ENCODE results near the gene FAM9A. TPM values are rescaled to one million over a fixed set of nuclear protein-coding genes. Genes with fewer than 3 reads are reported as not detected.

FAM9A gene
- total RNA-seq, 1 experiment from 2014 or later = not detected

DNA sequence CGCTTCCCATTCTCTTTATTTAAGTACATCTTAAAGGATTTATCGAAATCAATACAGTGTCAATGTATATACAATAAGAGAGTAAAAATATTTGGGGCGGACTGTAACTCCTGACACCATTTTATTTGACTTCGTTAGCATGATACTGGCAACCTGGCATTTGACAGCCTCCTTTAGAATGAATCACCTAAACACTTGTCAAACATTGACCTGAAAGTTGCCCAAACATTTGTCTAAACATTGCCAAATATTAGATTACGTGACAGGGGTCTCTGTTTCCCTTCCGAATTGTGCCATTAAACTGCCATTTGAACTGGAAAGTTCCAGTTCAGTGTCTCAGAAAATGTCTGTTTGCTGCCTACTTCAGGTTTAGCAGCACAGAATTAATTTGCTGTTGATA is 20.8 kb upstream of the FAM9A start:
- Histone ChIP-seq H3K9ac (ENCODE audit: low read length) (no peak overlapping the region), H3K27ac (ENCODE audit: low read length) (no peak overlapping the region), H3F3A (ENCODE audit: low read length, unreplicated experiment) (no peaks in the 10 kb centered on the region), H4K20me1 (ENCODE audit: low read length) (no peaks in the 10 kb centered on the region), H3K4me2 (ENCODE audit: low read length) (no peak overlapping the region), H3K4me3 (ENCODE audit: low read length) (no peak overlapping the region), H3K79me2 (ENCODE audit: low read length) (no peaks in the 10 kb centered on the region), H2AFZ (ENCODE audit: low read length) (no peak overlapping the region), H3K36me3 (ENCODE audit: low read depth, low read length) (no peaks in the 10 kb centered on the region), H3K4me1 (ENCODE audit: insufficient read depth, low read length) (no peaks in the 10 kb centered on the region), H3K9me2 (replicated peaks; ENCODE audit: low read length) (no peaks in the 10 kb centered on the region), H3K9me3 (ENCODE audit: low read length) (no peaks in the 10 kb centered on the region), H3K27me3 (ENCODE audit: low read length) (no peaks in the 10 kb centered on the region)
- intact Hi-C loops (cut with micrococcal nuclease) = no loop called here
- ChIA-PET CTCF (no interaction called here), POLR2A (ENCODE audit: unreplicated experiment) (no interaction called here)
- TF ChIP-seq EZH2phosphoT487 (IDR thresholded peaks at IDR 0.05; ENCODE audit: borderline replicate concordance, low read length) (no peak), EZH2 (IDR thresholded peaks at IDR 0.05; ENCODE audit: low read length, unreplicated experiment) (no peak)
- TF ChIP-seq, protein P1, sequence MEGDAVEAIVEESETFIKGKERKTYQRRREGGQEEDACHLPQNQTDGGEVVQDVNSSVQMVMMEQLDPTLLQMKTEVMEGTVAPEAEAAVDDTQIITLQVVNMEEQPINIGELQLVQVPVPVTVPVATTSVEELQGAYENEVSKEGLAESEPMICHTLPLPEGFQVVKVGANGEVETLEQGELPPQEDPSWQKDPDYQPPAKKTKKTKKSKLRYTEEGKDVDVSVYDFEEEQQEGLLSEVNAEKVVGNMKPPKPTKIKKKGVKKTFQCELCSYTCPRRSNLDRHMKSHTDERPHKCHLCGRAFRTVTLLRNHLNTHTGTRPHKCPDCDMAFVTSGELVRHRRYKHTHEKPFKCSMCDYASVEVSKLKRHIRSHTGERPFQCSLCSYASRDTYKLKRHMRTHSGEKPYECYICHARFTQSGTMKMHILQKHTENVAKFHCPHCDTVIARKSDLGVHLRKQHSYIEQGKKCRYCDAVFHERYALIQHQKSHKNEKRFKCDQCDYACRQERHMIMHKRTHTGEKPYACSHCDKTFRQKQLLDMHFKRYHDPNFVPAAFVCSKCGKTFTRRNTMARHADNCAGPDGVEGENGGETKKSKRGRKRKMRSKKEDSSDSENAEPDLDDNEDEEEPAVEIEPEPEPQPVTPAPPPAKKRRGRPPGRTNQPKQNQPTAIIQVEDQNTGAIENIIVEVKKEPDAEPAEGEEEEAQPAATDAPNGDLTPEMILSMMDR (conservative IDR thresholded peaks at IDR 0.05; ENCODE audit: low read depth, low read length) = no peak
- BruUV-seq (replicated peaks) = no TSS peak
- DNase-seq = no peak
- ATAC-seq = no peak

DNA sequence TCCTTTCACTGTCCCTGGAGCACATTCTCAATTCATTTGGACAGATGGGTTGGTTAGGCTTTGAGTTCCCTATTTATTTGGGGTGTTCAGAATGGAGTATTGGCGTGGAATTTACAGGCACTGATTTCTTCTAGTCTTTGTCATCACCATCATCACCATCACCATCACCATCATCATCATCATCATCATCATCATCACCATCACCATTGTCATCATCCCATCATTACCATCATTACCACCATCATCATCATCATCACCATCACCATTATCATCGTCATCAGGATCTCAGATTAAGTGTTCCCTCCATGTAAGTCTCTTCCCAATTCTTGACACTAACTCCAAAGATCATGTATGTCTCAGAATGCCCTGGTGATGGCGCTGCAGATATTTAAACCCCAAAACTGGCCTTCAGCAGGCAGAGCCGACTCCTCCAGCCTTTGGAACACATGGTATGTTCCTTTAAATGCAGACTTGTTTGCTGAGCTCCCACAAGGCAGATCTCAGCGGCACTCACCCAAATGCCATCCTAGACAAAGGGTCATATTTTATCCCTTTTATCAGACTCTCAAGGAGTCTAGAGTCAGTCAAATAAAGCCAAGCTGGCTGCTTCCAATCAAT is 19.8 kb upstream of the FAM9A start:
- H2AFZ ChIP-seq (ENCODE audit: low read length) = no peak overlapping the region
- no peak overlapping the region for H3K4me3 ChIP-seq (ENCODE audit: low read length)
- intact Hi-C loops (cut with micrococcal nuclease) = no loop called here
- H3F3A ChIP-seq (ENCODE audit: low read length, unreplicated experiment) = no peaks in the 10 kb centered on the region
- peak; percentile 45 for DNase-seq
- CTCF ChIA-PET = no interaction called here
- no peaks in the 10 kb centered on the region for H3K4me1 ChIP-seq (ENCODE audit: insufficient read depth, low read length)
- no peak overlapping the region for H3K27ac ChIP-seq (ENCODE audit: low read length)
- H3K9me3 ChIP-seq (ENCODE audit: low read length) = no peaks in the 10 kb centered on the region
- POLR2A ChIA-PET (ENCODE audit: unreplicated experiment) = no interaction called here
- no peaks in the 10 kb centered on the region for H4K20me1 ChIP-seq (ENCODE audit: low read length)
- TF ChIP-seq, protein P1 (conservative IDR thresholded peaks at IDR 0.05; ENCODE audit: low read depth, low read length) = peak; percentile 45
- TF ChIP-seq EZH2 (IDR thresholded peaks at IDR 0.05; ENCODE audit: low read length, unreplicated experiment) = no peak
- H3K79me2 ChIP-seq (ENCODE audit: low read length) = no peaks in the 10 kb centered on the region
- H3K27me3 ChIP-seq (ENCODE audit: low read length) = no peaks in the 10 kb centered on the region
- no peak overlapping the region for H3K4me2 ChIP-seq (ENCODE audit: low read length)
- no peaks in the 10 kb centered on the region for H3K36me3 ChIP-seq (ENCODE audit: low read depth, low read length)
- BruUV-seq (replicated peaks) = no TSS peak
- no peak for ATAC-seq
- H3K9me2 ChIP-seq (replicated peaks; ENCODE audit: low read length) = no peaks in the 10 kb centered on the region
- no peak overlapping the region for H3K9ac ChIP-seq (ENCODE audit: low read length)

DNA sequence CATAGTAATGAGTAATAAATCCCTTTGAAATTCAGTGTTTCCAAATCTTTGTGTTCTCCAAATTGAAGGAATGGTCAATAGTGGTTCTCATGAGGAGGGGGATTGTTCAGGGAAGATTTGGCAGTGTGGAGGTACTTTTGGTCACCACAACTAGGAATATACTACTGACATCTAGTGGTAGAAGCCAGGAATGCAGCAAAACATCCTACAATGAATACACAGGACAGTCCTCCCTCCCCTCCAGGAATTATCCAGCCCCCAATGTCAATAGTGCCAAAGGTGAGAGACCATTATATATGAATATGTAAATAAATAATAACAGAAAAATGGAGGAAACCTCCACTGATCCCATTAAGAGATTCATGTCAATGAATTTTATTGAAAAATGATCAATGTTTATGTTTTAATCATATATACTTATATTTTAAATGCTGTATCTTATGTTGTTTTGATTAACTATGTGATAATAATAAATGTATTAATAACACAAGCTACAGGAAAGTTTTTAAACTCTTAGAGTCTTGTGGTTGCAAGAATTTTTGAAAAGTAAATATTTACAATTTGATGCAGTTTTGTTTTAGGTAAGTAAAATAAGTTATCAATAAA is 14.4 kb upstream of the FAM9A start:
- intact Hi-C loops (cut with micrococcal nuclease) = loop anchor here (1.0 to 5.0 kb wide), 5 partner anchors 66 to 891 kb away; no protein-coding TSS in a partner anchor
- POLR2A ChIA-PET (ENCODE audit: unreplicated experiment) = no interaction called here

More for the DNA sequence above, 14.4 kb upstream of the FAM9A start:
- peak; percentile 64 for ATAC-seq
- H3K4me2 ChIP-seq (ENCODE audit: low read length) = no peak overlapping the region
- no peaks in the 10 kb centered on the region for H3K9me2 ChIP-seq (replicated peaks; ENCODE audit: low read length)
- DNase-seq = peak; percentile 82
- no peak overlapping the region for H3K9ac ChIP-seq (ENCODE audit: low read length)
- CTCF ChIA-PET = no interaction called here
- H3F3A ChIP-seq (ENCODE audit: low read length, unreplicated experiment) = no peaks in the 10 kb centered on the region
- H3K9me3 ChIP-seq (ENCODE audit: low read length) = no peaks in the 10 kb centered on the region
- no peaks in the 10 kb centered on the region for H3K4me1 ChIP-seq (ENCODE audit: insufficient read depth, low read length)
- H3K27ac ChIP-seq (ENCODE audit: low read length) = no peak overlapping the region
- no peaks in the 10 kb centered on the region for H3K36me3 ChIP-seq (ENCODE audit: low read depth, low read length)
- H3K4me3 ChIP-seq (ENCODE audit: low read length) = no peak overlapping the region
- no peaks in the 10 kb centered on the region for H3K27me3 ChIP-seq (ENCODE audit: low read length)
- no peak overlapping the region for H2AFZ ChIP-seq (ENCODE audit: low read length)
- H3K79me2 ChIP-seq (ENCODE audit: low read length) = no peaks in the 10 kb centered on the region
- H4K20me1 ChIP-seq (ENCODE audit: low read length) = no peaks in the 10 kb centered on the region
- BruUV-seq (replicated peaks) = no TSS peak
- TF ChIP-seq EZH2phosphoT487 (IDR thresholded peaks at IDR 0.05; ENCODE audit: borderline replicate concordance, low read length) (no peak), EZH2 (IDR thresholded peaks at IDR 0.05; ENCODE audit: low read length, unreplicated experiment) (no peak)
- TF ChIP-seq, protein P1 (conservative IDR thresholded peaks at IDR 0.05; ENCODE audit: low read depth, low read length) = peak; percentile 80

All from PC-3 (cell line).